Pancreas (tissue), 10 donors: ENCODE results near the gene GRIP1. TPM values are rescaled to one million over a fixed set of nuclear protein-coding genes. Genes with fewer than 3 reads are reported as not detected.

Experiments used
- ATAC-seq, 4 donors: fragments of 200-7000 bp; cut with Tn5 transposase; one replicate each; pipeline versions ENCODE4 v1.8.0 to v1.9.1; 2020; ENCODE audit warnings: mild to moderate bottlenecking in 4 of 4, moderate library complexity in 4 of 4
- DNase-seq, 6 donors: peaks; one replicate each; pipeline ENCODE4 v3.0.0-alpha.2; 2020
- FAIRE-seq: peaks from 2 replicates; lab custom pipeline; 2012; peaks lifted over from hg19 to GRCh38; lab: Jason Lieb, UNC
- H3K27ac ChIP-seq, 4 donors: fragments of 200-600 bp; sonication (generic); 1 replicate in 3 of 4; 2 replicates in 1 of 4; pipeline versions ENCODE4 v1.5.0 to v1.8.0; 2020
- H3K27me3 ChIP-seq, 4 donors: fragments of 200-600 bp; one replicate each; pipeline ENCODE4 v1.8.0; 2021
- H3K36me3 ChIP-seq, 3 donors: fragments of 200-600 bp; sonication (generic) in 1 of 3; one replicate each; pipeline versions ENCODE4 v1.5.0 to v1.8.0; 2020 to 2021
- H3K4me1 ChIP-seq, 3 donors: fragments of 200-600 bp; one replicate each; pipeline ENCODE4 v1.8.0; 2021
- H3K4me3 ChIP-seq, 4 donors: fragments of 200-600 bp; sonication (generic) in 2 of 4; one replicate each; pipeline versions ENCODE4 v1.5.0 to v1.8.0; 2020 to 2021
- H3K9me3 ChIP-seq, 4 donors: fragments of 200-600 bp; one replicate each; pipeline ENCODE4 v1.8.0; 2021
- WGBS, 2 donors: extraction: QIAGEN DNeasy Blood & Tissue Kit; methylation state at CpG; one replicate each; pipeline ENCODE4 v1.1.7; 2013; 5-methylcytosine and 5-hydroxymethylcytosine counted together
- intact Hi-C, 3 donors: fragments of 100-400 bp; cut with DNase I; formaldehyde crosslinking; loops; one replicate each; pipeline versions ENCODE4 v1.11.1 to v1.14.2; 2022
- polyA plus RNA-seq, 2 donors: library from polyadenylated mRNA; stranded (reverse); fragments of 200-250 nt; gene quantifications; one replicate each; pipeline ENCODE4 v1.2.3, GENCODE V29; 2013
- total RNA-seq, 6 donors: library from RNA; stranded (reverse); fragmentation: NEBNext Ultra II Directional in 4 of 6; extraction: Animal tissue kit (Norgen Biotek cat#: 25700) in 4 of 6; gene quantifications; one replicate each; pipeline versions ENCODE4 v1.2.1 to v1.2.4, GENCODE V29; 2021 to 2023
- TF ChIP-seq, protein P1 (sequence below), 4 donors: fragments of 200-600 bp; sonication (generic) in 3 of 4; IDR thresholded peaks; one replicate each; pipeline versions ENCODE4 v1.5.0 to v1.8.0; 2021; ENCODE audit warnings: antibody characterized with exemption in 4 of 4
- donor health status: healthy with polysubstance abuse.
- donor health status: DM: no; HTN: no; CAD: no; lungs with moderate emphysema.
- donor health status: DM: no; HTN: no; CAD: no.
- donor health status: control.
- donor health status: control.
- donor health status: Bipolar disorder and iron deficiency.
- donor health status: DM: yes; HTN: yes; CAD: no.
- donor health status: DM: no; HTN: no; CAD: no.
- donor health status: DM: no; HTN: no; CAD: no.
- donor health status: DM: yes; HTN: yes; CAD: no.

Gene GRIP1
- total and polyA plus RNA-seq, 8 donors: 0.89 to 6.8 (median 4.7) TPM

DNA sequence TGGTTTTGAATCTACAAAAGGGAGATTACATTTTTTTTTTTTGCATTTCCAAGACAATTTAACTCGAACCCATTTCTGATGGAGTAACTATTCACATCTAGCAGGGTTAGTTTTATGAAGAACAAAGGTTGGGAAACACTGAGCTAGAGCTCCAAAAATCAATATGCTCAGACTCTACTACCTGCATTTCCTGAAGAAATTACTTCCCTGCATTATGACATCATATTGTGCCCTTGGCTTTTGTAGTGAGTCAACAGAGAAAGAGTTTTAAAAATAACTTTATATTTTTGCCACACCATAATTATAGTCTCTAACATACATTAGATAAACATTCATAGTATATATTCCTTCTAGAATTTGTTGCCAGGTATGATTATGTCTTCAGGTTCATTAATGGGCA lies 14.8 kb downstream of the GRIP1 start:
- no peaks in the 10 kb centered on the region for H3K9me3 ChIP-seq
- H3K4me1 ChIP-seq: peaks cover 0 to 13% (median 7%) of the 10 kb centered on the region in 3 donors
- WGBS, 2 donors: 52 to 66% methylated on average over 1 of the region's 1 CpG
- H3K27ac ChIP-seq: no peak overlapping the region
- no peak overlapping the region for H3K4me3 ChIP-seq
- no peaks in the 10 kb centered on the region for H3K36me3 ChIP-seq
- no peaks in the 10 kb centered on the region for H3K27me3 ChIP-seq
- intact Hi-C loops: no loop called here
- TF ChIP-seq, protein P1, sequence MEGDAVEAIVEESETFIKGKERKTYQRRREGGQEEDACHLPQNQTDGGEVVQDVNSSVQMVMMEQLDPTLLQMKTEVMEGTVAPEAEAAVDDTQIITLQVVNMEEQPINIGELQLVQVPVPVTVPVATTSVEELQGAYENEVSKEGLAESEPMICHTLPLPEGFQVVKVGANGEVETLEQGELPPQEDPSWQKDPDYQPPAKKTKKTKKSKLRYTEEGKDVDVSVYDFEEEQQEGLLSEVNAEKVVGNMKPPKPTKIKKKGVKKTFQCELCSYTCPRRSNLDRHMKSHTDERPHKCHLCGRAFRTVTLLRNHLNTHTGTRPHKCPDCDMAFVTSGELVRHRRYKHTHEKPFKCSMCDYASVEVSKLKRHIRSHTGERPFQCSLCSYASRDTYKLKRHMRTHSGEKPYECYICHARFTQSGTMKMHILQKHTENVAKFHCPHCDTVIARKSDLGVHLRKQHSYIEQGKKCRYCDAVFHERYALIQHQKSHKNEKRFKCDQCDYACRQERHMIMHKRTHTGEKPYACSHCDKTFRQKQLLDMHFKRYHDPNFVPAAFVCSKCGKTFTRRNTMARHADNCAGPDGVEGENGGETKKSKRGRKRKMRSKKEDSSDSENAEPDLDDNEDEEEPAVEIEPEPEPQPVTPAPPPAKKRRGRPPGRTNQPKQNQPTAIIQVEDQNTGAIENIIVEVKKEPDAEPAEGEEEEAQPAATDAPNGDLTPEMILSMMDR (IDR thresholded peaks at IDR 0.05): no peak
- DNase-seq (no peak), FAIRE-seq (no peak), ATAC-seq (peak in 3 of 4 donors; percentile 56 to 80 (median 66))

DNA sequence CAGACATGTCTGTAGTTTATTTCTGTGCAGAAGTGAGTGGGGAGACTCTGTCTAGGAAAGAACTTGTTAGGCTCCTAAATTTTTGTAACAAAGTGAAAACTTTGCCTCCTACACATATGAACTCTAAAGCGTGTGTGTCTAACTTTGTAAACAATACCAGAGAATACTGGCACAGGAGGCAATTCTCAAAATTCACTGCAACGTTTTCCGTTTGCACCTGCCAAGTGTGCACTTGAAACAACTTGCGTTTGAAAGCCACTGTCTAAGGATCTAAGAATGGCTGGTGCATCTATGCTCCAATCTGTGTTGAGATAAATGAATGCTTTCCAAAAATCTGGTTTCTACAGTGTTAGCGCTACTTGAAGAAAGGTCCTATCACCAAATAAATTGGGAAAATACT lies 15.3 kb downstream of the GRIP1 start:
- no peak overlapping the region for H3K4me3 ChIP-seq
- 50 to 51% methylated on average over 5 of the region's 5 CpGs for WGBS, 2 donors
- H3K27ac ChIP-seq: no peak overlapping the region
- no peaks in the 10 kb centered on the region for H3K36me3 ChIP-seq
- intact Hi-C loops: no loop called here
- no peak for FAIRE-seq
- H3K9me3 ChIP-seq: no peaks in the 10 kb centered on the region
- H3K27me3 ChIP-seq: no peaks in the 10 kb centered on the region
- H3K4me1 ChIP-seq: peaks cover 0 to 13% (median 5%) of the 10 kb centered on the region in 3 donors
- ATAC-seq: peak in 2 of 4 donors; percentile 35 to 61
- no peak for DNase-seq
- TF ChIP-seq, protein P1 (IDR thresholded peaks at IDR 0.05): no peak

DNA sequence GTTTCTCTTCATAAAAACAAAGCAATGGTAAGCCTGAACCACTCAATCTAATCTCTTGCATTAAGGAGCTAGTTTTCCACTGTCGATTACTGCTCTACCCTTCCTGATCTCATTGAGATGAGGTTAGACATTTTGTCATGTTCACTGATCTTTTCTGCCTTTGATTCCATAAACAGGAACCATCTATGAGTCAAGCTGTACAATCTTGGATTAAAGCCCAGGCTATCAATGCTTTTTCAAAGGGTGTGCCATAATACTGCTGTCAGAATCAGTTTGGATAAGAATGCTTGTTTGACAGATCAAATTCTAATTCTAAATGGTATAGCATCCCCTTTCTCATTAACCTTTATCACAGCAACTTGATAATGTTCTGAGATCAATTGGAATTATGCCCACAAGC lies 16.1 kb downstream of the GRIP1 start:
- FAIRE-seq: no peak
- intact Hi-C loops: no loop called here

DNA sequence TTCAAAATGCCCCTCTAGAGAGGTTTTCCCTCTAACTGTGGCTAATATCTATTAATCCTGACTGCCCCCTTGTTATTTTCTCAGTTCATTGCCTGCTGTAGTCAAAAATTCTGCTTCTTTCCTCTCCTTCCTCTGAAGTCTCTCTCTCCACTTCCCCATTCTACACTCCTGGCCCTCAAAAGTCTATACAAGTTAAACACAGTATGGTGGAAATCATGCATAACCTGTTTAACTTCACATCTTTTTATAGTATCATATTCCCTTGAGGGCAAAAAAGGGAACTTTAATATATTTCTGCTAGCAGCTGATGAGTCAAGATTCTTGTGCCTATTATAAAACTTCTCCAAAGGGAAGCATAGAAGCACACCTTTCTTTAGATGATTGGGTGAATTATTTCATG lies 16.7 kb downstream of the GRIP1 start:
- no peak for ATAC-seq
- H3K27me3 ChIP-seq: no peaks in the 10 kb centered on the region

More for the DNA sequence above, 16.1 kb downstream of the GRIP1 start:
- Histone ChIP-seq H3K4me3 (no peak overlapping the region), H3K27me3 (no peaks in the 10 kb centered on the region), H3K9me3 (no peaks in the 10 kb centered on the region), H3K4me1 (peaks cover 0 to 13% (median 0%) of the 10 kb centered on the region in 3 donors), H3K27ac (no peak overlapping the region), H3K36me3 (no peaks in the 10 kb centered on the region)
- TF ChIP-seq, protein P1 (IDR thresholded peaks at IDR 0.05): no peak
- ATAC-seq (peak in 3 of 4 donors; percentile 46 to 81 (median 54)), DNase-seq (no peak)
- WGBS, 2 donors: 73 to 78% methylated on average over 1 of the region's 1 CpG

DNA sequence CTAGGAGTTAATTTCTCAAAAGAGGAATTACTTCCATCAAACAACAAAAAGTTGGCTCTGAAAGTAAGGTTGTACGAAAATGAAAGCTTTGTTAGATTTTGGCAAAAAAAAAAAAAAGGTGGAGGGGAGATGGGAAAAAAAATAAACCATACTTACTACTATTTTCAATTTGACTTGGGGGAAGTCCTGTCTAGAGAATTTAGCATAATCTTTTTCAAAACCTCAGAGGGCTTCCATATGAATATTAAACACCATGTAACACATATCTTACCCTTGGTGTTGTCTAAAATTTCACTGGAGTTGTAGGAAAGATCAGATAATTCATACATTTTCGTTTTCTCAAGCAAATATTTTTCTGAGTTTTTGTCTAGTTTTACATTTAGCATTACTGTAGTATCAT lies 17.5 kb downstream of the GRIP1 start:
- Histone ChIP-seq H3K27me3 (no peaks in the 10 kb centered on the region), H3K4me1 (peaks cover 0 to 13% (median 0%) of the 10 kb centered on the region in 3 donors), H3K36me3 (no peaks in the 10 kb centered on the region), H3K27ac (no peak overlapping the region), H3K4me3 (no peak overlapping the region), H3K9me3 (no peaks in the 10 kb centered on the region)
- intact Hi-C loops: no loop called here
- ATAC-seq: no peak
- 67% methylated on average over 2 of the region's 2 CpGs for WGBS, 2 donors
- no peak for FAIRE-seq
- TF ChIP-seq, protein P1 (IDR thresholded peaks at IDR 0.05): no peak
- no peak for DNase-seq

More for the DNA sequence above, 16.7 kb downstream of the GRIP1 start:
- FAIRE-seq: no peak
- TF ChIP-seq, protein P1 (IDR thresholded peaks at IDR 0.05): no peak
- H3K9me3 ChIP-seq: no peaks in the 10 kb centered on the region
- no peak overlapping the region for H3K4me3 ChIP-seq
- H3K36me3 ChIP-seq: no peaks in the 10 kb centered on the region
- DNase-seq: no peak
- H3K4me1 ChIP-seq: peaks cover 0 to 13% (median 0%) of the 10 kb centered on the region in 3 donors
- no peak overlapping the region for H3K27ac ChIP-seq
- intact Hi-C loops: no loop called here
